SK-N-SH (cell line): Measurements from ENCODE around the gene DDAH2. TPM values are rescaled to one million over a fixed set of nuclear protein-coding genes. Genes with fewer than 3 reads are reported as not detected.

Experiments used
- CTCF ChIA-PET: fragments of 300-600, 350-600 bp; formaldehyde crosslinking; extraction: SDS; loops from one replicate; lab custom pipeline; 2021; lab: Yijun Ruan, JAX
- POLR2A ChIA-PET: fragments of 350-600 bp; sonication (Branson Sonifier 250); formaldehyde crosslinking; extraction: SDS; loops from one replicate; lab custom pipeline; 2020; ENCODE audit warnings: antibody characterized with exemption, inconsistent platforms; lab: Yijun Ruan, JAX
- DNase-seq: peaks from one replicate; pipeline ENCODE4 v3.0.0; 2012
- H2AFZ ChIP-seq: fragments of 200-600 bp; sonication (generic); 2 replicates; pipeline ENCODE4 v1.8.1; 2016; ENCODE audit warnings: antibody characterized with exemption, mild to moderate bottlenecking, low read depth
- H3F3A ChIP-seq: fragments of 200-600 bp; sonication (generic); replicated peaks from 2 replicates; pipeline ENCODE3; 2016; ENCODE audit warnings: antibody characterized with exemption, mild to moderate bottlenecking; ENCODE audit not compliant: insufficient read depth
- H3K27ac ChIP-seq, 2 experiments: fragments of 200-500 bp in 1 of 2; fragments of 200-600 bp in 1 of 2; sonication (Bioruptor generic) in 1 of 2; sonication (generic), shearing (Covaris generic) in 1 of 2; 2 replicates each; pipeline versions ENCODE4 v1.5.1 to v1.6.1; 2014 to 2016; ENCODE audit warnings: low read depth in 2 of 2, inconsistent platforms in 1 of 2, low read length in 1 of 2, mild to moderate bottlenecking in 1 of 2, mixed read lengths in 1 of 2
- H3K27me3 ChIP-seq: fragments of 200-600 bp; sonication (generic), shearing (Covaris generic); 2 replicates; pipeline ENCODE4 v1.6.1; 2016; ENCODE audit warnings: mixed run types; ENCODE audit not compliant: insufficient read depth
- H3K36me3 ChIP-seq, 2 experiments: fragments of 200-500 bp in 1 of 2; fragments of 200-600 bp in 1 of 2; sonication (Bioruptor generic) in 1 of 2; sonication (generic) in 1 of 2; replicated peaks in 1 of 2; 2 replicates each; pipeline versions ENCODE3 to v1.5.1; 2014 to 2016; ENCODE audit warnings: low read length in 1 of 2, mild to moderate bottlenecking in 1 of 2; ENCODE audit not compliant: insufficient read depth in 2 of 2, control insufficient read depth in 1 of 2
- H3K4me1 ChIP-seq, 2 experiments: fragments of 200-500 bp in 1 of 2; fragments of 200-600 bp in 1 of 2; sonication (Bioruptor generic) in 1 of 2; sonication (generic), shearing (Covaris generic) in 1 of 2; 2 replicates each; pipeline versions ENCODE4 v1.5.1 to v1.6.1; 2014 to 2016; ENCODE audit warnings: low read depth in 1 of 2, low read length in 1 of 2, mixed run types in 1 of 2; ENCODE audit not compliant: insufficient read depth in 2 of 2, control insufficient read depth in 1 of 2
- H3K4me2 ChIP-seq: fragments of 200-600 bp; sonication (generic), shearing (Covaris generic); 2 replicates; pipeline ENCODE4 v1.6.1; 2017; ENCODE audit warnings: mixed run types
- H3K4me3 ChIP-seq, 2 experiments: fragments of 200-500 bp in 1 of 2; fragments of 200-600 bp in 1 of 2; sonication (Bioruptor generic) in 1 of 2; sonication (generic), shearing (Covaris generic) in 1 of 2; 2 replicates each; pipeline versions ENCODE4 v1.5.1 to v1.8.1; 2014 to 2016; ENCODE audit warnings: low read depth in 2 of 2, inconsistent platforms in 1 of 2, low read length in 1 of 2, mild to moderate bottlenecking in 1 of 2, mixed read lengths in 1 of 2, moderate library complexity in 1 of 2
- H3K79me2 ChIP-seq: fragments of 200-600 bp; sonication (generic); 2 replicates; pipeline ENCODE4 v1.8.1; 2017; ENCODE audit warnings: mild to moderate bottlenecking; ENCODE audit not compliant: insufficient read depth
- H3K9ac ChIP-seq: fragments of 200-600 bp; sonication (generic); 2 replicates; pipeline ENCODE4 v1.6.1; 2017; ENCODE audit warnings: mixed run types
- H3K9me2 ChIP-seq: fragments of 200-600 bp; sonication (generic); 2 replicates; pipeline ENCODE4 v1.6.1; 2017; ENCODE audit warnings: mixed run types
- H3K9me3 ChIP-seq: fragments of 200-600 bp; sonication (generic); 2 replicates; pipeline ENCODE4 v1.6.1; 2017; ENCODE audit warnings: mixed run types, mild to moderate bottlenecking, moderate library complexity
- H4K20me1 ChIP-seq: fragments of 200-600 bp; sonication (generic); 2 replicates; pipeline ENCODE4 v1.6.1; 2017; ENCODE audit warnings: mild to moderate bottlenecking, mixed run types; ENCODE audit not compliant: insufficient read depth
- CHD2 ChIP-seq: fragments of 150-350 bp; IDR thresholded peaks from 2 replicates; pipeline ENCODE4 v1.6.1; 2018; ENCODE audit warnings: low read length; ENCODE audit not compliant: partially characterized antibody
- CTCF ChIP-seq: fragments of 200-600 bp; sonication (generic); IDR thresholded peaks from 2 replicates; pipeline ENCODE4 v1.6.1; 2017; ENCODE audit warnings: antibody characterized with exemption, mild to moderate bottlenecking, moderate library complexity
- ELF1 ChIP-seq: IDR thresholded peaks from 2 replicates; pipeline ENCODE4 v1.4.0; 2012
- EP300 ChIP-seq, 2 experiments: IDR thresholded peaks; 2 replicates each; pipeline versions ENCODE4 v1.4.0 to v1.6.1; 2012; ENCODE audit warnings: borderline replicate concordance in 1 of 2, low read depth in 1 of 2, low read length in 1 of 2
- EZH2phosphoT487 ChIP-seq: fragments of 200-600 bp; sonication (generic); IDR thresholded peaks from 2 replicates; pipeline ENCODE4 v1.6.1; 2017; ENCODE audit warnings: low read depth, mixed run types, mild to moderate bottlenecking, antibody characterized with exemption, moderate library complexity, borderline replicate concordance
- IRF3 ChIP-seq: fragments of 150-350 bp; IDR thresholded peaks from 2 replicates; pipeline ENCODE4 v1.6.1; 2016; ENCODE audit warnings: mild to moderate bottlenecking, low read depth, low read length
- JUND ChIP-seq: IDR thresholded peaks from 2 replicates; pipeline ENCODE4 v1.4.0; 2012
- MEF2A ChIP-seq: IDR thresholded peaks from 2 replicates; pipeline ENCODE4 v1.4.0; 2012; ENCODE audit warnings: low read depth, borderline replicate concordance
- NRF1 ChIP-seq: IDR thresholded peaks from 2 replicates; pipeline ENCODE4 v1.6.1; 2012; ENCODE audit warnings: low read depth, mild to moderate bottlenecking, low read length
- PBX3 ChIP-seq: IDR thresholded peaks from 2 replicates; pipeline ENCODE4; 2012
- POLR2AphosphoS5 ChIP-seq: IDR thresholded peaks from 2 replicates; pipeline ENCODE4 v1.6.1; 2012; ENCODE audit warnings: low read depth, low read length
- RAD21 ChIP-seq: IDR thresholded peaks from 2 replicates; pipeline ENCODE4 v1.6.1; 2012; ENCODE audit warnings: mild to moderate bottlenecking, low read length
- RCOR1 ChIP-seq: fragments of 150-350 bp; IDR thresholded peaks from 2 replicates; pipeline ENCODE4 v1.6.1; 2017; ENCODE audit warnings: antibody characterized with exemption, low read length
- RFX5 ChIP-seq: IDR thresholded peaks from 2 replicates; pipeline ENCODE4 v1.6.1; 2012; ENCODE audit warnings: mild to moderate bottlenecking, improper control_type of control experiment, low read length
- SIN3A ChIP-seq: IDR thresholded peaks from 2 replicates; pipeline ENCODE4 v1.6.1; 2012; ENCODE audit warnings: low read depth, mild to moderate bottlenecking, low read length, moderate library complexity, borderline replicate concordance
- SMC3 ChIP-seq: IDR thresholded peaks from 2 replicates; pipeline ENCODE4 v1.6.1; 2012; ENCODE audit warnings: low read depth, low read length, improper control_type of control experiment
- TCF12 ChIP-seq: IDR thresholded peaks from 2 replicates; pipeline ENCODE4 v1.4.0; 2012
- TEAD4 ChIP-seq: IDR thresholded peaks from 2 replicates; pipeline ENCODE4 v1.4.0; 2012; ENCODE audit warnings: mild to moderate bottlenecking, borderline replicate concordance; ENCODE audit not compliant: insufficient read depth
- USF1 ChIP-seq: IDR thresholded peaks from 2 replicates; pipeline ENCODE4 v1.4.0; 2012; ENCODE audit warnings: low read depth, borderline replicate concordance
- USF2 ChIP-seq: fragments of 150-350 bp; IDR thresholded peaks from 2 replicates; pipeline ENCODE4 v1.6.1; 2017; ENCODE audit warnings: antibody characterized with exemption, low read length, low read depth, borderline replicate concordance
- WGBS: methylation state at CpG from one replicate; pipeline ENCODE4 v1.1.6; 2017; ENCODE audit warnings: low lambda C conversion rate; 5-methylcytosine and 5-hydroxymethylcytosine counted together
- polyA plus RNA-seq, 3 experiments: library from polyadenylated mRNA; depleted of rRNA; stranded (reverse); fragments of >200 nt; gene quantifications; 2 replicates each; pipeline ENCODE4 v1.2.3, GENCODE V29; 2012

Gene DDAH2
- polyA plus RNA-seq, 1 of the 3 experiments (the other 2 are of a cell fraction): 180 TPM

GRCh38 chr6:31750411-31751022 lies 21.4 kb upstream of the DDAH2 start:
- ChIA-PET POLR2A (no interaction called here), CTCF (interaction anchor here (1.2 kb wide), 1 partner anchor 80 kb away, joined by 4 read pairs; no protein-coding TSS in a partner anchor)
- Histone ChIP-seq H3F3A (peaks cover 26% of the 10 kb centered on the region), H3K9ac (no peak overlapping the region), H2AFZ (no peak overlapping the region), H4K20me1 (no peaks in the 10 kb centered on the region), H3K79me2 (no peaks in the 10 kb centered on the region; the same call in 1 of the 2 replicates), H3K27ac (no peak overlapping the region), H3K4me3 (no peak overlapping the region), H3K4me2 (no peak overlapping the region), H3K9me3 (no peaks in the 10 kb centered on the region), H3K4me1 (0 out of 4 replicates have a peak, but pooled peaks cover 0 to 3% of the 10 kb centered on the region in 2 experiments), H3K36me3 (peaks cover 0 to 6% of the 10 kb centered on the region in 2 experiments), H3K27me3 (no peaks in the 10 kb centered on the region), H3K9me2 (no peaks in the 10 kb centered on the region)
- DNase-seq: no peak
- TF ChIP-seq RFX5: no peak
- TF ChIP-seq TEAD4: no peak
- no peak for TF ChIP-seq RCOR1
- no peak for TF ChIP-seq TCF12
- no peak for TF ChIP-seq SMC3
- TF ChIP-seq CHD2: no peak
- no peak for TF ChIP-seq USF1
- no peak for TF ChIP-seq RAD21
- TF ChIP-seq USF2: no peak
- no peak for TF ChIP-seq SIN3A
- TF ChIP-seq JUND: no peak
- no peak for TF ChIP-seq POLR2AphosphoS5
- no peak for TF ChIP-seq CTCF
- TF ChIP-seq ELF1: no peak
- TF ChIP-seq PBX3: no peak
- TF ChIP-seq EP300 (IDR thresholded peaks at IDR 0.05; ENCODE audit: borderline replicate concordance in 1 of 2, low read depth in 1 of 2, low read length in 1 of 2): no peak
- TF ChIP-seq MEF2A: no peak
- TF ChIP-seq IRF3: no peak
- TF ChIP-seq EZH2phosphoT487: no peak
- no peak for TF ChIP-seq NRF1
- WGBS: 92% methylated on average over 7 of the region's 7 CpGs
